ENCODE data around the gene ELAC2. TPM values are rescaled to one million over a fixed set of nuclear protein-coding genes. Genes with fewer than 3 reads are reported as not detected.

Gene ELAC2
- total RNA-seq, 1 experiment from 2014 or later: 35.1 TPM

- DNase-seq (ENCODE audit: low spot score): no peak
Measured at GRCh38 chr17:13024016-13024415, 6.2 kb upstream of the ELAC2 start.

GRCh38 chr17:13016881-13017654 lies 759 bp downstream of the ELAC2 start:
- DNase-seq (ENCODE audit: low spot score): no peak

GRCh38 chr17:13014801-13015200 lies 3.0 kb downstream of the ELAC2 start:
- no peak for DNase-seq (ENCODE audit: low spot score)

GRCh38 chr17:13010959-13011358 lies 6.9 kb downstream of the ELAC2 start:
- DNase-seq (ENCODE audit: low spot score): no peak

GRCh38 chr17:13008461-13008860 lies 9.4 kb downstream of the ELAC2 start:
- DNase-seq (ENCODE audit: low spot score): no peak

GRCh38 chr17:13005530-13005929 lies 12.3 kb downstream of the ELAC2 start:
- DNase-seq (ENCODE audit: low spot score): no peak

- no peak for DNase-seq (ENCODE audit: low spot score)
Measured at GRCh38 chr17:13004336-13004735, 13.5 kb downstream of the ELAC2 start.

GRCh38 chr17:13003927-13004326 lies 13.9 kb downstream of the ELAC2 start:
- no peak for DNase-seq (ENCODE audit: low spot score)

GRCh38 chr17:13003454-13003851 lies 14.4 kb downstream of the ELAC2 start:
- no peak for DNase-seq (ENCODE audit: low spot score)

- DNase-seq (ENCODE audit: low spot score): peak; percentile 48
Measured at GRCh38 chr17:13002761-13003453, 14.9 kb downstream of the ELAC2 start.

GRCh38 chr17:13001991-13002615 lies 15.7 kb downstream of the ELAC2 start:
- no peak for DNase-seq (ENCODE audit: low spot score)

GRCh38 chr17:13000561-13000960 lies 17.3 kb downstream of the ELAC2 start:
- DNase-seq (ENCODE audit: low spot score): no peak

- no peak for DNase-seq (ENCODE audit: low spot score)
Measured at GRCh38 chr17:12998874-12999273, 19.0 kb downstream of the ELAC2 start.

- DNase-seq (ENCODE audit: low spot score): no peak
Measured at GRCh38 chr17:12998461-12998860, 19.4 kb downstream of the ELAC2 start.

- no peak for DNase-seq (ENCODE audit: low spot score)
Measured at GRCh38 chr17:12996941-12997340, 20.9 kb downstream of the ELAC2 start.

GRCh38 chr17:12996357-12996756 lies 21.5 kb downstream of the ELAC2 start:
- DNase-seq (ENCODE audit: low spot score): no peak

GRCh38 chr17:12995896-12996295 lies 21.9 kb downstream of the ELAC2 start:
- DNase-seq (ENCODE audit: low spot score): no peak

- DNase-seq (ENCODE audit: low spot score): no peak
Measured at GRCh38 chr17:12995106-12995895, 22.5 kb downstream of the ELAC2 start.

- DNase-seq (ENCODE audit: low spot score): no peak
Measured at GRCh38 chr17:12994341-12995074, 23.3 kb downstream of the ELAC2 start.

- no peak for DNase-seq (ENCODE audit: low spot score)
Measured at GRCh38 chr17:12993631-12994030, 24.2 kb downstream of the ELAC2 start.

- no peak for DNase-seq (ENCODE audit: low spot score)
Measured at GRCh38 chr17:12992676-12993075, 25.2 kb downstream of the ELAC2 start.

Data from H4 (cell line).